Astrocyte (in vitro differentiated cells and primary cell): ENCODE measurements around the gene ZNF335.

Source experiments
- EZH2 ChIP-seq: IDR thresholded peaks from 2 replicates; pipeline ENCODE4 v1.6.1; 2012; ENCODE audit warnings: mild to moderate bottlenecking, low read length, inconsistent platforms; ENCODE audit not compliant: insufficient read depth
- TF ChIP-seq, protein P1 (sequence below): IDR thresholded peaks from 2 replicates; pipeline ENCODE4 v1.5.1; 2011; ENCODE audit warnings: low read depth, mild to moderate bottlenecking, inconsistent platforms, low read length, moderate library complexity; ENCODE audit not compliant: insufficient read depth

DNA sequence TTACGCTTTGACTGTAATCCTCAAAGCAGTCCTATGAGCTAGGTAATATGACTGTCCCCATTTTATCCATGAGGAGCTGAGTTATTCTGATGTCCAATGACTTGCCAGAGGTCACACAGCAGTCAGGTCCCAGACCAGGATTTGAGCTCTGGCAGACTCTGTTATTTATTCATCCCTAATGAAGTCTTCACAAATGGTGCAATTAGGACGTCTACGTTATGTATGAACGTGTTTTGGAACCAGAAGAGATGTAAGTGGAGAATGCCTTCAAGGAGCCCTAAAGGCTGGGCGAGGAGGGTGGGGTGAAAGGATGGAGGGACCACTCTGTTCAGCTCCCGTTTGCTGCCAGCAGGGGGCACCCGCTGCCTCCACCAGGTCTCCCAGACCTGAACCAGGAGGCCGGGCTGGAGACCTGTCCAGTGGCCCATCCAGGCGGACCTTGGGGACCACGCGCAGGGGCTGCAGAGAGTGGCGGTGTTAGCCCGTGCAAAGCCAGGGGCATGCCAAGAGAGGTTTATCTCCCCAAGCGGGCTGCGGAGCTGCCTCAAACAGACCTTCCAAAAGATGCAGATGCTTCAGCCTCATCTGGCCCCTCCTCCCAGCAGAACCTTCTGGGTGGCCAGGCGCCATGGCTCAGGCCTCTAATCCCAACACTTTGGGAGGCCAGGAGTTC, 15.2 kb upstream of the ZNF335 start:
- TF ChIP-seq EZH2, result no peak
- TF ChIP-seq, protein P1, sequence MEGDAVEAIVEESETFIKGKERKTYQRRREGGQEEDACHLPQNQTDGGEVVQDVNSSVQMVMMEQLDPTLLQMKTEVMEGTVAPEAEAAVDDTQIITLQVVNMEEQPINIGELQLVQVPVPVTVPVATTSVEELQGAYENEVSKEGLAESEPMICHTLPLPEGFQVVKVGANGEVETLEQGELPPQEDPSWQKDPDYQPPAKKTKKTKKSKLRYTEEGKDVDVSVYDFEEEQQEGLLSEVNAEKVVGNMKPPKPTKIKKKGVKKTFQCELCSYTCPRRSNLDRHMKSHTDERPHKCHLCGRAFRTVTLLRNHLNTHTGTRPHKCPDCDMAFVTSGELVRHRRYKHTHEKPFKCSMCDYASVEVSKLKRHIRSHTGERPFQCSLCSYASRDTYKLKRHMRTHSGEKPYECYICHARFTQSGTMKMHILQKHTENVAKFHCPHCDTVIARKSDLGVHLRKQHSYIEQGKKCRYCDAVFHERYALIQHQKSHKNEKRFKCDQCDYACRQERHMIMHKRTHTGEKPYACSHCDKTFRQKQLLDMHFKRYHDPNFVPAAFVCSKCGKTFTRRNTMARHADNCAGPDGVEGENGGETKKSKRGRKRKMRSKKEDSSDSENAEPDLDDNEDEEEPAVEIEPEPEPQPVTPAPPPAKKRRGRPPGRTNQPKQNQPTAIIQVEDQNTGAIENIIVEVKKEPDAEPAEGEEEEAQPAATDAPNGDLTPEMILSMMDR, result peak; percentile 60
